NCI-H526 treated with DMSO at 0.1 percent for 48 hours (cell line): ENCODE measurements around the gene CIAO1.
"Not testable (repeated sequence)": the region's sequence is repeated elsewhere in the genome, so short reads cannot be mapped to it uniquely, and the experiment has no call there.

ENCODE experiments used
- DNase-seq: peaks from one replicate; lab custom pipeline; 2025; lab: John Stamatoyannopoulos, UW

CIAO1 gene

GRCh38 chr2:96250188-96250587, 15.8 kb upstream of the CIAO1 start:
- no peak for DNase-seq

- DNase-seq, result no peak
Observed at GRCh38 chr2:96251721-96252292, 14.2 kb upstream of the CIAO1 start.

DNA sequence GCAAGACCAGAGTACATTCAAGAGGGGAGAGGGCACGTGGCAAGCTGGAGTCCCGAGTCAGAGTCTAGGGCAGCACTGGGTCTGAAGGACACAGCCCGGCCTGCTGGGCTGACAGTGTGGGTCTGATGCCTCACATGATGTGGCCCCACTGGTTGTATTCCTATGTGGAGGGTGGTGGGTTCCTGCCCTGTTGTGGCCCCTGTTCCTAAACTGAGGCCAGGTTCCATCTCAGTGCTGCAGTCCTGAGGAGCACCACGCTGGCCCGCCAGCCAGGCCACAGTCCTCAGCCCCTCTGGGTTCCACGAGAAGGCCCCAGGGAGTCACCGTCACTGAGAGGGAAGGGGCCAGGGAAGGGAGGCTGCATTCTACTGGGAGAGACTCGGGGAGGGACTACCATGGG, 13.5 kb upstream of the CIAO1 start:
- DNase-seq, result no peak

DNA sequence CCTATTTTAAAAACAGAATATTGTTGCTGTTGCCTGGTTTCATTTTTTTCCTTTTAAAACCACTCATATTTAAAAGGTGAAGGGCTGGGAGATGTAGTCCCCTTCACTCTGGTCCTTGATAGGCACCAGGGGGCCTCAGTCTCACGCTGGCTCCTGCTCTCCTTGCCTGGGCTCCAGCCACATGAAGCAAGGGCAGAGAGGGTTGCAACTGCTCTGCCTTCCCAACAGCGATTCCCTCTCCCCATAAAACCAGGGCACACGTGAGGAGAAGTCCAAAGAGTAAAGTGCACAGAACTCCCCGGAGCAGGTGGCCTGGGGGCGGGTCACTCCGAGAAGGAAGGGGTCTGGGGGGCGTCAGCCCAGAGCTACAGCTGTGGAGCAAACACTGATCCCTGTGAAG, 13.0 kb upstream of the CIAO1 start:
- DNase-seq, result no peak

- DNase-seq, result no peak
Observed at GRCh38 chr2:96254571-96254970, 11.5 kb upstream of the CIAO1 start.

DNA sequence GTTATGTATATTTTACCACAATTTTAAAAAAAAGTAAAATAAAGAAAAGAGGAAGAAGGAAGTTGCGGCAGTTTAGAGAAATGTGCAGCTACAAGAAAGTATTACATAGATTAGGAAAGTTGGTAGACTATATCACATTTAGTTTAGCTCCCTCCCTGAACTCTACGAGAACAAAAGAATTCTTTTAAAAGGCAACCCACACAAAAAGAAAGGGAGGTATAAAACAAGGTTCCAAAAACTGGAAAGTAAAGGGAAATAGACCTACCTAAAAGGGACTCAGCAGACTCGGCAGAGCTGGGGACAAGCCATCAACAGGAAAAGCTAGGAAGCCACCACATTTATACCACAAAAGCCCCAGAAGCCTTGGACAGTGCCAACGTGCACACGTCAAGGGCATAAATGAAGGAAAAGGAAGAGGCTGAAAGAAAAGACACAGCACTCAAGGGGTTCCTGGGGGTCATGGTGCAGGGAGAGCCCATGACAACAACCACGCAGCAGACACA, 9.4 kb upstream of the CIAO1 start:
- DNase-seq, result no peak

DNA sequence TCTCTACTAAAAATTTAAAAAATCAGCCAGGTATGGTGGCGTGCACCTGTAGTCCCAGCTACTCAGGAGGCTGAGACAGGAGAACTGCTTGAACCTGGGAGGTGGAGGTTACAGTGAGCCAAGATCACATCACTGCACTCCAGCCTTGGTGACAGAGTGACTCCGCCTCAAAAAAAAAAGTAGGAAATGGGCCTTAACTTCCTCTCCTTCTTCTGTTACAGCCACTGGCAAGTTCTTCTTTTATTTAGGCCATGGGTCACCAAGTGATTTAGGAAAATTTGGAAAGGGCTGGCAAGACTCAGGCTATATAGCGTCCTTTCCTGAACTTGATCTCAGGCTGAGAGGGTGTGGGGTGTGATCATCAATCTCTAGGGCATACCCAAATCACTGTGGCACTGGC, 8.3 kb upstream of the CIAO1 start:
- DNase-seq, result not testable (repeated sequence)

DNA sequence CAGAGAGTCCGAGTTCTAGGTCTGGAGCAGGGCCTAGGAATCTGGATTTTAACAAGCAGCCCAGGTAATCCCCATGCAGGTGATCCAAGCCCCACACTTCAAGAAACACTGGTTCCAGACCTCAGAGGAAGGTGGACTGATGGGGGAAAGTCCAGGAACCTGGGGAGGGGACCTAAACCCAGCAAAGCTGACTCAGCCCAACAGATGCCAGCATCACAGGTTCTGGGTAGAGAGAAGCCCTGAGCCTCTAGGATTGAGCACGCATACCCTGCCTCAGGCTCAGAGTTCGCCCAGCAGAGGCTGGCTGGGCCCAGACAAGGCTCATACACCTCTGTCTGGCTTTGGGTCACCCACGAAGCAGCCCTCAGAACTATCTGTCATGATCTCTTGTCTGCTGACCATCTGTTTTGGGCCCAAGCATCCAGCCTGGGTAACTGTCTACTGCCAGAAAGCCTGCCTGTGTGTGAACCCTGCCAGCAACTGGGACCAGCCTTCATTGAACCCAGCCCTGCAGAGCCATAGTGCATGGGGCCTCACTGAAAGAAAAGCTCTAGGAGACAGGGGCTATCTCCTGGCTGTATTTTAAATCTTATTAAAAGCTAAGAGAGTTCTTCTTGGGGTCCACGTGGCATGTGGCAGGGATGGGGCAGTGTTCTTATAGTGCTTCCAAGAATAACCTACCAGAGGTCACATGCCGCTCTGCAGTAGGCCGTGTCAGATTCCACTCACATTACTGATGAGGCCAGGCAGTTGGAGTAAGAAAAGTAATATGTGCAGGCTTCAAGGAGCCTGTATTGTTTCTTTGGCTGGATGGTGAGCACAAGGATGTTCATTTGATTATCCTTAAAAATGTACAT, 7.6 kb upstream of the CIAO1 start:
- DNase-seq, result no peak

- DNase-seq, result no peak
Observed at GRCh38 chr2:96259497-96259921, 6.5 kb upstream of the CIAO1 start.

DNA sequence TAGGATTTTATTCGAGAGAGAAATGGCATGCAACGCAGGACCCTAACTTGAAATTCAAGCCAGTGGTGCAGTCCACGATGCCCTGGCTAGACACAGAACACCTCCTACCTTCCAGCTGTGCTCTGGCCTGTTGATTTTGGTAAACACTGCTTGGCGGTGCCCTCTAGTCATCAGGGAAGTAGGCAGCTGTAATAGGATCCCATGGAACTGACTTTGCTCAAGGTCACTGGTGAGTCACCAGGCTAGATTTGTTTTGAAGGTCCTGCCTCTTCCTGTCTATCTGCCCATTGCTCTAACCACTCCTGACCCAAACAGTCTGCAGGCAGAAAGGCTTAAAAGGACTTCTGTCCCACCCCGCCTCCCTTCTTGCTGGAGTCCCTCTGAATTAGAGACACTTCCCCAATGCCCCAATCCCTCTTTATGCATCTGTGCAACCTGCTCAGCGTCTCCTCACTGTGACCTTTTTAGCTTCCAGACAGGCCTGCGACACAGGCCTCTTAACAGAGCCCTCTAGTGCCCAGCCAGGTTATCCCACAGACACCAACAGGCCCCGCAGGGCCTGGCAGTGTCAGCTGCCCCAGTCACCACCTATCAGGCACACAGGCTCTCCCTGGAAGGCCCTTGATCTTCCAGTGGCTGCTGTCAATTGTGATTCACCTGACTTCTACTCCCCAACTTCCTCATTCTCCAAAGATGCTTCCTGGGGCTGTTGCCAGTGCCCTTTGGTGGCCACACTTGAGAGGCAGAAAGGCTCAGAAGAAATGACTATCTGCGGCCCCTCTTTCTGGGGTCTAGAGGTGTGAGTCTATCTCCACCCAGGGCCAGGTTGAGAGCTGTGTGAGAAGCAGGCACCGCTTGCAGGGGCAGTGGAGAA, 5.4 kb upstream of the CIAO1 start:
- DNase-seq, result no peak

DNA sequence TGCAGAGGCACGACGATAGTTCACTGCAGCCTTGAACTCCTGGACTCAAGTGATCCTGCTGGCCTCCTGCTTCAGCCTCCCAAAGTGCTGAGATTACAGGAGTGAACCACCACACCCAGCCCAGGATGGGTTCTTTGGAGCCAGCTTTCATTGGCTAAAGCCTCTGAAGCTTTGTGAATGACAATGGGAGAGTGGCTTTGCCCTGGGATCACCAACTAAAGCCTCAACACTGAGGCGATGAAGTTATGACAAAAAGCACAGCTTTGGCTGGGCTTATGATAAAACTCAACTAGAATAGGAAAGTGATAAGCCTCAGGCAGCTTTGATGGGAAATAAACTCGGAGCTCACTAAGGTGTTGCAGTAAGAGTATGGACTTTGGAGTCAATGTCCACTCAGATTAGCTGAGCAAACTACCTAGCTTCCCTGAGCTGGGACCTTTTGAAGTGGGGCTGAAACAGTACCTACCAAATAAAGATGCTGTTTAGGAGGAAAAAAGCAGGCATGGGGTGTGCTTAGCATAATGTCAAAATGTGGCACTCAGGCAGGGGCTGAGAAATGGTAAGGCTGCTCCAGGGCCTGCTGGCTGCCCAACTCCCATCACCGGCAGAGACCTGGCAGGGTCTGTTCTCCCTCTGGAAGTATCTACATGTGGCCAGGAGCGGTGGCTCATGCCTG, 4.6 kb upstream of the CIAO1 start:
- no peak for DNase-seq

- no peak for DNase-seq
Observed at GRCh38 chr2:96262306-96262705, 3.7 kb upstream of the CIAO1 start.

- no peak for DNase-seq
Observed at GRCh38 chr2:96264086-96264485, 1.9 kb upstream of the CIAO1 start.

DNA sequence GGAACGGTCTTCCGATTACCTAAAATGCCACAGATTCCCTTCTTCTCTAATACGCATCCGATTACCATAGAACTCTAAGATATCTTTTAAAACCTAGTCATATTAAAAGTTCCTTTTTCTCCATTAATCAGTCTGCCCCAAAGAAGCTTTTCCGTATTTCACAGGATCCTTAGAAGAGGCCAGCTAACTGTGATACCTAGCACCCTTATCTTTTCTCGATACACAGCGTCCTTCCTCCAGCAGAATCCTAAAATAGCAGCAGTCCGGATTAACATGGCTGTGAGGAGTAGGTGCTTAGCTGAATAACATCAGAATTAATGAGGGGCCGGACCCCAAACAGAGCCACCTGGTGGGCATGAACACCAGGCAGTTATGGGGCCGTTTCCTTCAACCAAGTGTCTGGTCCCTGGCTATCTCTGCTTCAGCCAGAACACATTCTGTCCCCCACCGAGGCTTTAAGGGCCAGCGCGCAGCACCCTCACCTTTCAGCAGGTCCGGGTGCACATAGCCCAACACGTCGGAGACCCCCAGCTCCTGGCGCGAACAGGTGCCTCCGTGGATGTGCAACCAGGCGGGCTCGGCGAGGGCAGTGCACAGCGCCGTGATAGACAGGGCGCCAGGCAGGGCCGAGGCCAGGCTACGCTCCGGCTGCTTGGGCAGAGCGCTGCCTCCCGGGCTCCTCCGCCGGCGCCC, 1.2 kb upstream of the CIAO1 start:
- peak; percentile 13 for DNase-seq

DNA sequence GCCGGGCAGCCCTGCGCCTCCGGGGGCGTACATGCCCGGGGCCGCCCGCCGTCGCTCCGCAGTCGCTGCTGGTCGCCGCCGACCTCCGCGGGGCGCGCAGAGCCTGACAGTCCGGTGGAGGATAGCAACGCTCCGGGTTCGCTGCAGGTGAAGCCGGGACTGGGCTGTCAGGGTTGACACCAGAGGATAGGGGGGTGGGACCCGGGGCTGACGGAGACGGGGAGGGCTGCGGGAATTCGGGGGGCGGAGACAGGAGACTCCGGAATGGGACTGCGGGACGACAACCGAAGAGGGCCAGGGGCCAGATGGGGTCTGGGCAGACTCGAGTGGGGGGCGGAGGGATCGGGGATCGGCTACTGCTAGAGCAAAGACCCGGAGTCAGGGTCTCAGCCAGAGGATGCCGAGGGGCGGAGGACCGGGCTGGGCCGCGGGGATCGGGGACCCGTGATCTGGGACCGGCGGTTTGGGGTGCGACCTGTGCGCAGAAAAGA, 631 bp upstream of the CIAO1 start:
- no peak for DNase-seq

GRCh38 chr2:96267159-96267971, 1.3 kb downstream of the CIAO1 start:
- DNase-seq, result no peak

DNA sequence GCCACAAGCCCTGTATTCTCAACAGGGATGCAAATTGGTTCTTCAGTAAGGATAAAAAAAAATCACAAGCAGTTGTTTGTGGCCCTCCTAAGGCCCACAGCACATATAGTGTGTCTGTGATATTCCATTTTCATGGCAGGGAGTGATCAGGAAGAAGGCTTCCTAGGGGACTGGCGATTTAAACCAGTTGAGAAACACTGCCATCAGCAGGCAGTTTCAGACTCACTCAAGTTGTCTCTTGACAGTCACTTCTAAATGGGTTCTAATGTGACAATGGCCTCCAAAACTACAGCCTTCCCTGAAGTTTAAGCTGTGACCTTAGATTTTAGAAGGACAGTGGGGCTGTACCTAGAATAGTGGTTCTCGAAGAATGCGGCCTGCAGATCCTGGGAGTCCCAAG, 6.0 kb downstream of the CIAO1 start:
- DNase-seq, result no peak

DNA sequence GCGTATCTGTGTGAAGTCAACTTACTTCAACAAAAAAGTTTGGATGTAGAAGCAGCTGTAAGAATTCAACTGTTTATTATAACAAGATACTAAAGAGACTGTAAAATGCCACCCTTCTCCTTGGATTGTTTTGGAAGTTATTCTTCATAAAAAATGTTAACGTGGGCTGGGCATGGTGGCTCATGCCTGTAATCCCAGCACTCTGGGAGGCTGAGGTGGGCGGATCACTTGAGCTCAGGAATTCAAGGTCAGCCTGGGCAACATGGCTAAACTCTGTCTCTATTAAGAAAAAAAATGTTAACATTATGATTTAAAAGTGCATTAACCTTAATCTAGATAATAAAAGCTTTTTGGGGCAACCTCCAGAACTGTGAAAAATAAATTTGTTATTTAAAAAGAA, 7.7 kb downstream of the CIAO1 start:
- DNase-seq, result no peak

GRCh38 chr2:96274355-96275056, 8.5 kb downstream of the CIAO1 start:
- no peak for DNase-seq
